K562 (cell line): ENCODE data around the gene PHC1. TPM values are rescaled to one million over a fixed set of nuclear protein-coding genes. Genes with fewer than 3 reads are reported as not detected.

Source experiments
- ATAC-seq: fragments of 200-7000 bp; cut with Tn5 transposase; 3 replicates; pipeline ENCODE4 v1.9.1; 2020; ENCODE audit warnings: moderate library complexity
- BruUV-seq: library from RNA; stranded (reverse); fragments of 400-500 nt; replicated peaks from 2 replicates; lab custom pipeline; 2021; lab: Mats Ljungman, UMichigan
- CTCF ChIA-PET: fragments of 300-600 bp; formaldehyde crosslinking; extraction: SDS; loops from one replicate; lab custom pipeline; 2021; ENCODE audit warnings: low intra/inter-chr PET ratio; lab: Yijun Ruan, JAX
- POLR2A ChIA-PET: fragments of 300-600, 350-650 bp; sonication (Branson Sonifier 250); formaldehyde crosslinking; extraction: SDS; loops from one replicate; lab custom pipeline; 2021; ENCODE audit warnings: antibody characterized with exemption, inconsistent platforms; lab: Yijun Ruan, JAX
- DNase-seq, 4 experiments: peaks; one replicate each; pipeline versions ENCODE4 v3.0.0 to v3.0.0-alpha.2; 2011 to 2018; ENCODE audit warnings: low spot score in 3 of 4, mixed read lengths in 3 of 4; ENCODE audit errors: extremely low read depth in 1 of 4
- FAIRE-seq: peaks from 2 replicates; lab custom pipeline; 2011; peaks lifted over from hg19 to GRCh38; lab: Jason Lieb, UNC
- H2AFZ ChIP-seq: 2 replicates; pipeline ENCODE4 v1.6.0; 2011; ENCODE audit warnings: low read depth, low read length, control low read depth, inconsistent platforms
- H3K27ac ChIP-seq: fragments of 200-600 bp; 3 replicates; pipeline ENCODE4 v1.8.0; 2011; ENCODE audit warnings: low read depth, mild to moderate bottlenecking, control low read depth, inconsistent platforms, low read length, moderate library complexity, mixed read lengths; ENCODE audit errors: extremely low read depth
- H3K27me3 ChIP-seq, 2 experiments: fragments of 300-600 bp in 1 of 2; 2 replicates in 1 of 2; 3 replicates in 1 of 2; pipeline versions ENCODE4 v1.6.0 to v1.8.0; 2011; ENCODE audit warnings: inconsistent platforms in 2 of 2, low read length in 2 of 2, mild to moderate bottlenecking in 1 of 2, mixed read lengths in 1 of 2, moderate library complexity in 1 of 2; ENCODE audit not compliant: control insufficient read depth in 2 of 2, insufficient read depth in 2 of 2
- H3K36me3 ChIP-seq: fragments of 300-600 bp; 3 replicates; pipeline ENCODE4 v1.8.0; 2011; ENCODE audit warnings: mild to moderate bottlenecking, low read length, inconsistent platforms; ENCODE audit not compliant: control insufficient read depth, insufficient read depth
- H3K4me1 ChIP-seq, 2 experiments: fragments of 200-600 bp in 1 of 2; replicated peaks in 1 of 2; 2 replicates in 1 of 2; 3 replicates in 1 of 2; pipeline versions ENCODE4 v1.5.1 to v1.8.0; 2011; ENCODE audit warnings: inconsistent platforms in 2 of 2, low read length in 2 of 2, mild to moderate bottlenecking in 1 of 2, mixed read lengths in 1 of 2, moderate library complexity in 1 of 2; ENCODE audit not compliant: control insufficient read depth in 2 of 2, insufficient read depth in 2 of 2
- H3K4me2 ChIP-seq: 2 replicates; pipeline ENCODE4 v1.6.1; 2011; ENCODE audit warnings: low read length, control low read depth, inconsistent platforms, mixed read lengths; ENCODE audit not compliant: insufficient read depth
- H3K4me3 ChIP-seq: fragments of 200-600 bp; sonication (generic), shearing (Covaris generic); 2 replicates; pipeline ENCODE4 v1.5.1; 2016; ENCODE audit warnings: control low read depth, inconsistent platforms
- H3K79me2 ChIP-seq: fragments of 200-600 bp; 3 replicates; pipeline ENCODE4 v1.8.0; 2011; ENCODE audit warnings: low read length, inconsistent platforms; ENCODE audit not compliant: control insufficient read depth, insufficient read depth
- H3K9ac ChIP-seq, 2 experiments: 2 replicates each; pipeline versions ENCODE4 v1.6.0 to v1.6.1; 2011; ENCODE audit warnings: low read depth in 2 of 2, low read length in 2 of 2, control low read depth in 1 of 2, inconsistent platforms in 1 of 2, mild to moderate bottlenecking in 1 of 2, mixed read lengths in 1 of 2; ENCODE audit not compliant: insufficient read depth in 1 of 2
- H3K9me1 ChIP-seq: one replicate; pipeline ENCODE4 v1.6.0; 2011; ENCODE audit warnings: inconsistent platforms, mild to moderate bottlenecking, low read length, moderate library complexity; ENCODE audit not compliant: control insufficient read depth, insufficient read depth
- H3K9me3 ChIP-seq: replicated peaks from 2 replicates; pipeline ENCODE4 v1.5.1; 2011; ENCODE audit warnings: low read depth, low read length, inconsistent platforms; ENCODE audit not compliant: control insufficient read depth, insufficient read depth
- H4K20me1 ChIP-seq: replicated peaks from 2 replicates; pipeline ENCODE4 v1.6.1; 2011; ENCODE audit warnings: low read length, inconsistent platforms, mixed read lengths; ENCODE audit not compliant: control insufficient read depth, insufficient read depth
- BHLHE40 ChIP-seq: IDR thresholded peaks from 2 replicates; pipeline ENCODE4 v1.6.1; 2011; ENCODE audit warnings: low read length, improper control_type of control experiment
- BRD4 ChIP-seq: fragments of 200-600 bp; sonication (generic); IDR thresholded peaks from 2 replicates; pipeline ENCODE4 v1.6.1; 2017; ENCODE audit warnings: inconsistent platforms
- MED1 ChIP-seq: sonication (generic); formaldehyde crosslinking; IDR thresholded peaks from 2 replicates; pipeline ENCODE4 v1.8.1; 2023; ENCODE audit warnings: missing genetic modification reagents, borderline replicate concordance
- MYBL2 ChIP-seq, 2 experiments: fragments of 450-650 bp in 1 of 2; sonication (generic) in 1 of 2; formaldehyde crosslinking in 1 of 2; IDR thresholded peaks; 2 replicates each; pipeline versions ENCODE4 v1.6.1 to v1.8.1; 2017 to 2022; ENCODE audit warnings: borderline replicate concordance in 1 of 2, inconsistent platforms in 1 of 2, low read depth in 1 of 2, mild to moderate bottlenecking in 1 of 2, missing genetic modification reagents in 1 of 2, moderate library complexity in 1 of 2
- POLR2H ChIP-seq: IDR thresholded peaks from 2 replicates; pipeline ENCODE4 v1.6.1; 2016; ENCODE audit warnings: missing genetic modification characterization, low read depth, mild to moderate bottlenecking, control low read depth, missing compliant biosample characterization, moderate library complexity
- ZNF561 ChIP-seq: fragments of 450-650 bp; formaldehyde crosslinking; conservative IDR thresholded peaks from 2 replicates; pipeline ENCODE4 v1.4.0; 2020; ENCODE audit warnings: mild to moderate bottlenecking, moderate library complexity
- in situ Hi-C: fragments of 300-500 bp; cut with MboI; formaldehyde crosslinking; loops from 4 replicates; pipeline ENCODE4 v1.15.0; 2018; ENCODE audit warnings: inconsistent platforms, mixed read lengths
- intact Hi-C: fragments of 100-400 bp; cut with micrococcal nuclease; formaldehyde crosslinking; loops from 2 replicates; pipeline ENCODE4 v1.14.2; 2022
- polyA plus RNA-seq, 8 experiments: library from polyadenylated mRNA; depleted of rRNA in 4 of 8; stranded (reverse) in 5 of 8; unstranded in 3 of 8; fragments of >200 nt; fragmentation: Nextera tagmentation in 2 of 8; fragmentation: Illumina TruSeq in 1 of 8; extraction: Ambion mirVana in 2 of 8; extraction: Trizol in 1 of 8; gene quantifications; 2 replicates each; pipeline versions ENCODE4 v1.2.1 to v1.2.3, GENCODE V29; 2011 to 2014; ENCODE audit warnings: inconsistent platforms in 1 of 8, missing spikeins in 1 of 8
- total RNA-seq, 7 experiments: library from RNA; depleted of rRNA in 6 of 7; stranded (reverse); fragments of >200 nt in 6 of 7; fragmentation: Illumina TruSeq in 2 of 7; extraction: Trizol in 2 of 7; gene quantifications; 2 replicates each; pipeline versions ENCODE4 v1.2.1 to v1.2.3, GENCODE V29; 2011 to 2021; ENCODE audit warnings: low replicate concordance in 1 of 7
- TF ChIP-seq, protein P1 (sequence below), 2 experiments: fragments of 450-650 bp in 1 of 2; sonication (generic) in 1 of 2; formaldehyde crosslinking; conservative IDR thresholded peaks; 2 replicates each; pipeline versions ENCODE4 v1.4.0 to v1.8.1; 2020 to 2022; ENCODE audit warnings: mild to moderate bottlenecking in 1 of 2, missing genetic modification reagents in 1 of 2
- TF ChIP-seq, protein P2 (sequence below): fragments of 450-650 bp; formaldehyde crosslinking; IDR thresholded peaks from 2 replicates; pipeline ENCODE4 v1.4.0; 2020; ENCODE audit warnings: mild to moderate bottlenecking, moderate library complexity
- TF ChIP-seq, protein P3 (sequence below): sonication (generic); formaldehyde crosslinking; IDR thresholded peaks from 2 replicates; pipeline ENCODE4 v1.4.0; 2020; ENCODE audit warnings: mild to moderate bottlenecking, missing genetic modification reagents
- TF ChIP-seq, protein P4 (sequence below): sonication (generic); formaldehyde crosslinking; IDR thresholded peaks from 2 replicates; pipeline ENCODE4 v1.8.0; 2023; ENCODE audit warnings: mild to moderate bottlenecking, missing genetic modification reagents
- TF ChIP-seq, protein P5 (sequence below): fragments of 450-650 bp; IDR thresholded peaks from 2 replicates; pipeline ENCODE4 v1.6.1; 2016

PHC1 gene
- total and polyA plus RNA-seq, 9 of the 15 experiments (the other 6 are each of a cell fraction or from before 2014, with no cell fraction given): 1.9 to 13.7 (median 6.9) TPM

DNA sequence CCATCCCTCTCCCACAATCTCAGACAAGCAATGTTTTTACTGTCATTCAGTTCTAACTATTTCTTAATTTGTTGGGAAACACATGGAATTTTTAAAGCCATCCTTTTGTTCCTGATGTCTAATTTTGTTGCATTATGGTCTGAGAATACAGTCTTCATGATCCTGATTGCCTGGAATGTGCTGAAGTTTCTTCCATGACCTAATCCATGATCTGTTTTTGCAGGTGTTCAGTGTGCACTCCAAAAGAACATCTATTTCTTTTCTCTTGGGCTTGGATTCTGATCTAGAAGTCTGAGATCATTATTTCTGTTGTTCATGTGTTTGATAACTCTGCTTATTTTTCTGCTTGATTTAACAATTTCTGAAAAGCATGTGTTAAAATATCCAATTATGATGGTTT, 43.2 kb upstream of the PHC1 start:
- POLR2A ChIA-PET: no interaction called here
- intact Hi-C loops: no loop called here
- in situ Hi-C loops: no loop called here
- Histone ChIP-seq H3K79me2 (no peaks in the 10 kb centered on the region), H3K27ac (no peak overlapping the region), H3K9ac (no peak overlapping the region), H3K4me3 (no peak overlapping the region), H3K27me3 (no peaks in the 10 kb centered on the region), H3K36me3 (no peaks in the 10 kb centered on the region), H3K4me1 (peaks cover 0 to 7% of the 10 kb centered on the region in 2 experiments; a peak in 3 of 5 replicates), H4K20me1 (no peaks in the 10 kb centered on the region), H3K9me1 (no peaks in the 10 kb centered on the region), H3K9me3 (no peaks in the 10 kb centered on the region), H3K4me2 (no peak overlapping the region), H2AFZ (0 out of 2 replicates have a peak overlapping the region, but pooled peaks have one; percentile 39)
- ATAC-seq (no peak), DNase-seq (no peak), FAIRE-seq (no peak)
- BruUV-seq: no TSS peak
- CTCF ChIA-PET: no interaction called here
- TF ChIP-seq POLR2H (tag) (no peak), ZNF561 (CRISPR knock-in tag) (no peak), BRD4 (no peak), MYBL2 (IDR thresholded peaks at IDR 0.05; ENCODE audit: low read depth) (no peak), MYBL2 (CRISPR knock-in tag; IDR thresholded peaks at IDR 0.05; ENCODE audit: borderline replicate concordance) (no peak), MED1 (CRISPR knock-in tag) (no peak), BHLHE40 (no peak)
- TF ChIP-seq, protein P1, sequence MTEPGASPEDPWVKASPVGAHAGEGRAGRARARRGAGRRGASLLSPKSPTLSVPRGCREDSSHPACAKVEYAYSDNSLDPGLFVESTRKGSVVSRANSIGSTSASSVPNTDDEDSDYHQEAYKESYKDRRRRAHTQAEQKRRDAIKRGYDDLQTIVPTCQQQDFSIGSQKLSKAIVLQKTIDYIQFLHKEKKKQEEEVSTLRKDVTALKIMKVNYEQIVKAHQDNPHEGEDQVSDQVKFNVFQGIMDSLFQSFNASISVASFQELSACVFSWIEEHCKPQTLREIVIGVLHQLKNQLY (CRISPR knock-in tag; conservative IDR thresholded peaks at IDR 0.05): no peak
- TF ChIP-seq, protein P2, sequence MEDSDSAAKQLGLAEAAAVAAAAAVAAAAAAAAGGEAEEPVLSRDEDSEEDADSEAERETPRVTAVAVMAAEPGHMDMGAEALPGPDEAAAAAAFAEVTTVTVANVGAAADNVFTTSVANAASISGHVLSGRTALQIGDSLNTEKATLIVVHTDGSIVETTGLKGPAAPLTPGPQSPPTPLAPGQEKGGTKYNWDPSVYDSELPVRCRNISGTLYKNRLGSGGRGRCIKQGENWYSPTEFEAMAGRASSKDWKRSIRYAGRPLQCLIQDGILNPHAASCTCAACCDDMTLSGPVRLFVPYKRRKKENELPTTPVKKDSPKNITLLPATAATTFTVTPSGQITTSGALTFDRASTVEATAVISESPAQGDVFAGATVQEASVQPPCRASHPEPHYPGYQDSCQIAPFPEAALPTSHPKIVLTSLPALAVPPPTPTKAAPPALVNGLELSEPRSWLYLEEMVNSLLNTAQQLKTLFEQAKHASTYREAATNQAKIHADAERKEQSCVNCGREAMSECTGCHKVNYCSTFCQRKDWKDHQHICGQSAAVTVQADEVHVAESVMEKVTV (CRISPR knock-in tag): no peak
- TF ChIP-seq, protein P3, sequence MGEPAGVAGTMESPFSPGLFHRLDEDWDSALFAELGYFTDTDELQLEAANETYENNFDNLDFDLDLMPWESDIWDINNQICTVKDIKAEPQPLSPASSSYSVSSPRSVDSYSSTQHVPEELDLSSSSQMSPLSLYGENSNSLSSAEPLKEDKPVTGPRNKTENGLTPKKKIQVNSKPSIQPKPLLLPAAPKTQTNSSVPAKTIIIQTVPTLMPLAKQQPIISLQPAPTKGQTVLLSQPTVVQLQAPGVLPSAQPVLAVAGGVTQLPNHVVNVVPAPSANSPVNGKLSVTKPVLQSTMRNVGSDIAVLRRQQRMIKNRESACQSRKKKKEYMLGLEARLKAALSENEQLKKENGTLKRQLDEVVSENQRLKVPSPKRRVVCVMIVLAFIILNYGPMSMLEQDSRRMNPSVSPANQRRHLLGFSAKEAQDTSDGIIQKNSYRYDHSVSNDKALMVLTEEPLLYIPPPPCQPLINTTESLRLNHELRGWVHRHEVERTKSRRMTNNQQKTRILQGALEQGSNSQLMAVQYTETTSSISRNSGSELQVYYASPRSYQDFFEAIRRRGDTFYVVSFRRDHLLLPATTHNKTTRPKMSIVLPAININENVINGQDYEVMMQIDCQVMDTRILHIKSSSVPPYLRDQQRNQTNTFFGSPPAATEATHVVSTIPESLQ (CRISPR knock-in tag): no peak
- TF ChIP-seq, protein P4, sequence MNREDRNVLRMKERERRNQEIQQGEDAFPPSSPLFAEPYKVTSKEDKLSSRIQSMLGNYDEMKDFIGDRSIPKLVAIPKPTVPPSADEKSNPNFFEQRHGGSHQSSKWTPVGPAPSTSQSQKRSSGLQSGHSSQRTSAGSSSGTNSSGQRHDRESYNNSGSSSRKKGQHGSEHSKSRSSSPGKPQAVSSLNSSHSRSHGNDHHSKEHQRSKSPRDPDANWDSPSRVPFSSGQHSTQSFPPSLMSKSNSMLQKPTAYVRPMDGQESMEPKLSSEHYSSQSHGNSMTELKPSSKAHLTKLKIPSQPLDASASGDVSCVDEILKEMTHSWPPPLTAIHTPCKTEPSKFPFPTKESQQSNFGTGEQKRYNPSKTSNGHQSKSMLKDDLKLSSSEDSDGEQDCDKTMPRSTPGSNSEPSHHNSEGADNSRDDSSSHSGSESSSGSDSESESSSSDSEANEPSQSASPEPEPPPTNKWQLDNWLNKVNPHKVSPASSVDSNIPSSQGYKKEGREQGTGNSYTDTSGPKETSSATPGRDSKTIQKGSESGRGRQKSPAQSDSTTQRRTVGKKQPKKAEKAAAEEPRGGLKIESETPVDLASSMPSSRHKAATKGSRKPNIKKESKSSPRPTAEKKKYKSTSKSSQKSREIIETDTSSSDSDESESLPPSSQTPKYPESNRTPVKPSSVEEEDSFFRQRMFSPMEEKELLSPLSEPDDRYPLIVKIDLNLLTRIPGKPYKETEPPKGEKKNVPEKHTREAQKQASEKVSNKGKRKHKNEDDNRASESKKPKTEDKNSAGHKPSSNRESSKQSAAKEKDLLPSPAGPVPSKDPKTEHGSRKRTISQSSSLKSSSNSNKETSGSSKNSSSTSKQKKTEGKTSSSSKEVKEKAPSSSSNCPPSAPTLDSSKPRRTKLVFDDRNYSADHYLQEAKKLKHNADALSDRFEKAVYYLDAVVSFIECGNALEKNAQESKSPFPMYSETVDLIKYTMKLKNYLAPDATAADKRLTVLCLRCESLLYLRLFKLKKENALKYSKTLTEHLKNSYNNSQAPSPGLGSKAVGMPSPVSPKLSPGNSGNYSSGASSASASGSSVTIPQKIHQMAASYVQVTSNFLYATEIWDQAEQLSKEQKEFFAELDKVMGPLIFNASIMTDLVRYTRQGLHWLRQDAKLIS (CRISPR knock-in tag): no peak
- TF ChIP-seq, protein P5, sequence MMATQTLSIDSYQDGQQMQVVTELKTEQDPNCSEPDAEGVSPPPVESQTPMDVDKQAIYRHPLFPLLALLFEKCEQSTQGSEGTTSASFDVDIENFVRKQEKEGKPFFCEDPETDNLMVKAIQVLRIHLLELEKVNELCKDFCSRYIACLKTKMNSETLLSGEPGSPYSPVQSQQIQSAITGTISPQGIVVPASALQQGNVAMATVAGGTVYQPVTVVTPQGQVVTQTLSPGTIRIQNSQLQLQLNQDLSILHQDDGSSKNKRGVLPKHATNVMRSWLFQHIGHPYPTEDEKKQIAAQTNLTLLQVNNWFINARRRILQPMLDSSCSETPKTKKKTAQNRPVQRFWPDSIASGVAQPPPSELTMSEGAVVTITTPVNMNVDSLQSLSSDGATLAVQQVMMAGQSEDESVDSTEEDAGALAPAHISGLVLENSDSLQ: no peak
